SK-N-DZ (cell line): Measurements from ENCODE around the gene YWHAQ.

Experiments
- DNase-seq: peaks from one replicate; pipeline ENCODE4 v3.0.0-alpha.2; 2015; ENCODE audit warnings: low spot score

Gene YWHAQ

GRCh38 chr2:9655441-9656269 lies 24.9 kb upstream of the YWHAQ start:
- no peak for DNase-seq

DNA sequence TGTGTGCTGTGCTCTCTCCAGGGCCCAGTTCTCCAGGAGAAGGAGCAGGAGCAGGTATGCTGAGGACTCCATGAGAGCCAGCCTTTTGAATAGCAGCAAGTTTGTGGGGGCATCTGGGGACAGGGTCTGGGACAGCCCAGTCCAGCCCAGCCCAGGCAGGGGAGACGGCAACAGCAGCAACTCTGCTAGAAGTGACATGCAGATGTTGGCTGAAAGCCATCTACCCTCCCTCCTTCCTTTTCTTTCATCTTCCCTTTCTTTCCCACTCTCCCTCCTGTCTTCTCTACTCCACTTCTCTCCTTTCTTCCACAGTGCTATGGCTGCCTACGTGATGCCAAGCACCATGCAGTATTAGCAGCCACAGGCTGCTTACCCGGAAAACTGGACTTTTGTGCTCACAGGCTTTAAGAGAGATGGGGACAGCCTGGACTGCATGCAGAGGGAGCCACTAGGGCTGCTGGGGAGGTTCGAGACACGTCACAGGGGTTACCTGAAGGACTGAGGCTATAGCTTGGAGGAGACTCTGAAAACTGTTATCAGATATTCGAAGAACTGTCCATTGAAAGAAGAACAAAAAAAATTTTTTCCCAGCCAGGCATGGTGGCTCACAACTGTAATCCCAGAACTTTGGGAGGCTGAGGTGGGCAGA lies 23.8 kb upstream of the YWHAQ start:
- DNase-seq: no peak

DNA sequence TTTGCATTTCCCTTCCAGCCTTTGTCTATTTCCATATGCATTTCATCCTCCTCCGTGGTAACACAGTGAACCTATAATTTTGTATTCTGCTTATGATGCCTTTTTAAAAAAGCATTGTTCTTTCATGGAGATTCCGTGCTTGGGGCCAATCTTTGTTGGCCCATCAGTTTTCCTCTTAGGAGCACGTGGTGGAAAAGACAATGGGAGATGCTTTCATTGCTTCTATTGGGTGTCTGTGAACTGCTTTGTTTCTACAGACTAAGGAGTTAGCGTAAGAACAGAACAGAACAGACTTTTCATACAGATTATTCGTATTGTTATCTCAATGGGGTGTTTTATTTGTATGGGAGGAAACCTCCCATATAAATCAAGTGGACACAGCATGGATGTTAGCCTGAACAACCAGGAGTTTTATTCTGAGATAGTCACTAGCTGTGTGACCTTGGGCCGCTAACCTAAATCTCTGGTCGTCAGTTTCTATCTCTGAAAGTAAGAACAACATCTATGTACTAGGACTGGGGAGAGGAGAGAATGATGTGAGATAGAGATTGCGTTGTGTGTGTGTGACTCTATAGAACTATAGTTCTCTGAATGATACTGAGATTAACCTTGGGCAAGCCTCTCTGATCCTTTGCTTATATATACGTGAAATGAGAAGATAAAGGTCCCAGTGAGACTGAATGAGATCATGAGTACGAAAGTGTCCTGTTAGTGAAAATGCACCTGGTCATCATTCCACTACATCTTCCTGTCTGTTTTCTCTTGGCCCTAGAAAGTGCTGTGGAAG lies 22.9 kb upstream of the YWHAQ start:
- DNase-seq: no peak

DNA sequence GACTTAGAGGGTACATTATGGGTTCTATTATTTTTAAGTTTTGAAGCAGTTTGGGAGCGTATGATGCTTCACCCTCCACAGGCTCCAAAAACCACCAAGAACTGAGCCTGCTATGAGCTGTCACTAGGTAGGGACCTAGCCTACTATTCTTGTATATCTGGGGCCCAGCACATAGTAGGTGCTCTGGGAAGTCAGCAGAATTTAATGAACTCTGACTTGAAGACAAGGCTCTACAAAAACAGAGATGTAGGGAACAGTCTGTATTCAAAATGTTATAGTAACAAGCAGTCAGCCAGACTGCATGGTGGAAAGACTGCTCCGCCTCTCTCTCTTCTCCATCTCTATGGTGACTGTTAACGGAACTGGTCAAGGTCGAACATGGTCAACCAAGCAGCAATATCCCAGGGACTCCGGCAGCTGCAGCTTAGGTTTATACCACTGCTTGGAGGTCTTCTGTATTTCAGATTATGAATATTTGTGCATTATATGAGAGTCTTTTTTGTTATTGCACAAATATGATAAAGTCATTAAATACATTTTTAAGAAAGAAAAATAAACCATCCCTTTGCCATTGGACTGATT lies 22.2 kb upstream of the YWHAQ start:
- DNase-seq: no peak

DNA sequence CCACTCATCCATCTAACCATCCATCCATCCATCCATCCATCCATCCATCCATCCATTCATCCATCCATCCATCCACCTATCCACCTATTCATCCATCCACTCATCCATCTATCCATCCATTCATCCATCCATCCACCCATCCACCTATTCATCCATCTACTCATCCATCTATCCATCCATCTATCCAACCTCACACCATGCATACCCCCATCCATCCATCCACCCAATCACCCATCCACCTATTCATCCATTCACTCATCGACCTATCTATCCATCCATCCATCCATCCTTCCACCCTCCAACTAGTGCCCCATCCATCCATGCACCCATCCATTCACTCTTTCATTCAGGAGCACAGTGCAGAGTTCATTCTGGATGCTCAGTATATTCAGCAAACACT lies 21.5 kb upstream of the YWHAQ start:
- DNase-seq: no peak

DNA sequence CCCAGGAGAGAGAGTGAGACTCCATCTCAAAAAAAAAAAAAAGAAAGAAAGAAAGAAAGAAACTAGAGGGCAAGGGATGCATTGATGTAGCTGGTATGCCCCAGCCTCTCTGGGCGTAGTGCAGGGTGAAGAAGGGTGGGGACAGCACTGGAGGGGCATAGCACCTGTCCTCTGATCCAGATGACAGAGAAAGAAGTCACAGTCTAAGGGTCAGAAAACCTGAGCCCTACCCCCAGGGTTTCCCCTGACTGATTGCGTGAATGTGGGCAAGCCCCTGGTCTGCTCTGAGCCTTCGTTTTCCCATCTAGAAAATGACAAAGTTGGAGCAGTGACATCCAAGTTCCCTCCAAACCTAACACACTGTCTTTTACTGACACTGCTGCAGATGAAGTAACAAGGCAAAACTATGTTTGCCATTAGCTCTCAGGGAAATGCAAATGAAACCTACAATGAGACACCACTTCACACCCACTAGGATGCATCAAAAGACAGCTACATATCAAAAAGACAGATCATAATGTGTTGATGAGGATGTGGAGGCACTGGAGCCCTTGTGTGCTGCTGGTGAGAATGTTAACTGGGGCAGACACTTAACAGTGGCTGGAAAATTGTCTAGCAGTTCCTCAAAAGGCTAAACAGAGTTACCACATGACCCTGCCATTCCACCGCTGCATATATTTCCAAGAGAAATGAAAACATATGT lies 19.5 kb upstream of the YWHAQ start:
- DNase-seq: no peak

DNA sequence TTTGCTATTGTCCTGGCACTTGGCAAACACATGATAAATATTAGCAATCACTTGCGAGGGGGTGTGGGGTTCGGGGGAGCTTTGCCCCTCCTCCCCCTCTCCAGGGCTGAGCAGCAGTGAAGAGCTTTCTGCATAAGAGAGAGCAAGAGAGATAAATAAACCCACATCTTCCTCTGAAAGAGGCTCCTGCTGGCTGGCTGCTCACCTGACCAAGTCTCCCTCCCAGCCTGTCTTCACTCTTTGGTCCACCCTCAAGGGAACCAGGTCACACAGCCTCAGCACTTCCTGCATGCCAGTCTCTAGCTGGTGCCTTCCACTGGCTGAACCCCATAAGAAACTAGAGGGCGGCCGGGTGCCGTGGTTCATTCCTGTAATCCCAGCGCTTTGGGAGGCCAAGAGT lies 18.5 kb upstream of the YWHAQ start:
- DNase-seq: no peak

GRCh38 chr2:9648821-9649220 lies 18.0 kb upstream of the YWHAQ start:
- DNase-seq: no peak

DNA sequence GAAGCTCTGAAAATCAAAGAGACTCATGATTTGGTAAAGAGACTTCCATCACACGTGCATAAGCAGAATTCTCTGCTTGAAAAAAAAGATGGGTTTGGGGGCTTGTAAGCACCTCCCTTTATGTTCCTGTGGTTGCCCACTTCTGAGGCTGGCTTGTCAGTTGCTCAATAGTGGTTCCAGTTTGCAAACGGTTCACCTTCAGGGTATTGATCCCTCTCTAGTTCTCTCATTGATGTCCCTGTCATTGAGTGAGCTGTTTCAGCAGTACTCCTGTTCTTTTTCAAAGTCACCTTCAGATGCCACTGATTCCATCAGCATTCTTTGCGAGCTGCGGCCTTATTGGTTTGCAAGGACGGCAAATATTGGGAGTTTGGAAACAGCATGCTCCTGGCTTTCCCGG lies 17.1 kb upstream of the YWHAQ start:
- no peak for DNase-seq

DNA sequence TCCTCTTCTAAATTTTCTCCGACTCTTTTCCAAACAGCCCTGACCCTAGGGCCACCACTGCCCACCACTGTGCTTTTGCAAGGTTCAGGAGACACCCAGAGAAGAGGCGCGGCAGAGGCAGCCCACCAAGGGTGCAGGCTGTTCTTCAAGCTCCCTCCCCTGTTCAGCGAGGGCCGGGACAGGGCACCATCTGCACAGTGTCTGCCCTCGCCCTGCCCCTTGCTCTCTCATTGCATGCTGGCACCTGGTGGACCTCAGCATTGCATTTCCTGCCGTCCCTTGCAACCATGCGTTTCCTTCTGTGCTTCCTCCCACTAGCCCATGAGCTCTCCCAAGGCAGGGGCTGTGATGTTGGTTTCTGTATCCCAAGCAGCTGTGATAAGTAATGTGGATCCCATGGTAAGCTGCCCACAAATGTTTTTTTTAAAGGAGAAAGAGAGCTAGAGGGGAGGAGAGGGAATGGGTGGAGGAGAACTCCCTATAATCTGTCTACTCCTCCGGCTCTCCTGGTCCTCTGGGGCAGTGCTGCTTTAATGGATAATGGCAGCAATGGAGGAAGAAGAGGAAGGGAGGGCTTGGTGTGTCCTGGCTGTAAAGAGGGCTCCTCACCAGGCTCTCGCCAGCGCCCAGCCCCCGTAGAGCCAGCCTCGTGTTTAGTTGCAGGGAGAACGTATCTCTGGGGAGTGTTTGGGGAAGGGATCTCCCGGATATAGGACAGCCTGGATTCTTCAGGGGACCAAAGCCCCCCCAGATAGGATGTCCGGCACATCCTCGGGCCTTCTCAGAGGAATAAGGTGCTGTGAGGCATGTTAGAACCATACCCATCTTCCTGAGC lies 15.6 kb upstream of the YWHAQ start:
- DNase-seq: no peak

- no peak for DNase-seq
Observed at GRCh38 chr2:9644603-9645002, 13.8 kb upstream of the YWHAQ start.

DNA sequence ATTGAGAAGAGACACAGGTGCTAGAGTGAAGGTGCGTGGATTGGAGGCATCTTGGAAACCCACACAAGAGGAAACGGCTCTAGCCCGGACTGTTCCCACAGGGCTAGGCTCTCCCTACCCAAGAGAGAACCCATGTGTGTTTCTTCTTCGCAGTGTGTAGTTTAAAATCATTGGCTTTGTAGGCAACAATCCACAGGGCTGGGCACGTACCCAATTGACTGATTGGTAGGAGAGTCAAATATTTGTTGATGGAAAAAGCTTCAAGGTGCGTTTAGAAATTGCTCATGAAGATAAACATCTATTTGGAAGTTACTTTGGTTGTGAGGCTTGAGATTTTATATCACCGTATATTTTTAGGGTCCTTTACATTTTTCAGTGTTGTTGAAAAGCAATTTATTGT lies 13.2 kb upstream of the YWHAQ start:
- DNase-seq: no peak

- DNase-seq: no peak
Observed at GRCh38 chr2:9641641-9642040, 10.8 kb upstream of the YWHAQ start.

DNA sequence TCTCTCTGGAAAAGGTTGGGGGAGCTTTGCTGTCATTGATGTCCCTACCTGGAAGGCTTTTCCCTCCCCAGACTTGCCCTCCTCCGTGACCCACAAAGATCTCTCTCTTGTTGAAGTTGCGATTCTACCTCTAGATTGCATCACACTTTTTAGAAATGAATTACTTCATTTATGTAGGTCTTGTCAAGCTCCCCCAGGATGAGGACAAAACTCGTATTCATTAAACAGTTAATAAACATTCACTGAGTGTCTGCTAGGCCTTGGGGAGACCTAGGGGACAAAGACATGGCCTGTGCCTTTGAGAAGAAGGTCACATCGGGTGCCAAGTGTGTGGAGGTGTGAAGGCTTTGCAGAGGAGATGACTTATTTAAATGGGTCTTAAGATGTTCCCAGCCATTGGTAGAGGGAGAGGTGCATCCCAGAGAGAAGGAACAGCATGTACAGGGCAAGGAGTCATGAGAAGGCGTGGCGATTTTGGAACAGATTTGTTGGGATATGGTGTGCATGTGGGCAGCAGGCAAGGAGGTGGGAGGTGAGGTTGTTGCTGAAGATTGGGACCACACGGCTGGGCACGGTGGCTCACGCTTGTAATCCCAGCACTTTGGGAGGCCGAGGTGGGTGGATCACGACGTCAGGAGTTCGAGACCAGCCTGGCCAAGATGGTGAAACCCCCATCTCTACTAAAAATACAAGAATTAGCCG lies 9.8 kb upstream of the YWHAQ start:
- no peak for DNase-seq

GRCh38 chr2:9639740-9640343 lies 9.0 kb upstream of the YWHAQ start:
- DNase-seq: no peak

DNA sequence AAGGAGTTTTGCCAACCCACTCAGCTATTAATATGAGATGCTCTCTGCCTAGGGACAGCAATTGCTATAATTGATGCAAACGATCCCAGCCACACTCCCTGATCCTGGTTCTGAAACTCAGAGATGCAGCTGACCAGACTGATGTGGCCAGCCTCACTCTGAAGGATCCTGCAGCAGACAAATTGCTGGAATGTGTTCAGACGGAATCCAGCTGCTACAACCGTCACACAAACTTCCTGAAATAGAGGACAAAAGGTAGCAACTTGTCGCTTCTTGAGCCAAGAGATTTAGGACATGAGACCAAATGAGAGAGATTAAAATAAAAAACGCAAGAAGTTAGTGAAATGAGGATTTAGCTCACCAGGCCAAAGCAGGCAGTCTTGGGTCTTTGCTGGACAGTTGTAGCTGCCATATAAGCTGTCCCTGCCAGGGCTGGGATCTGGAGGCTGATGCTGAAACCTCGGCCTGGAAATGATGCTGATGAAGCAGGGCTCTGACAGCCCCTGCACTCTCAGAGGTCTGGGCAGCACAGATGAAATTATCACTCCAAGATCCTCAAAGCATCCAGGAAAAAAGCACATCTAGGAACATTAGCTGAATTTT lies 8.3 kb upstream of the YWHAQ start:
- no peak for DNase-seq

DNA sequence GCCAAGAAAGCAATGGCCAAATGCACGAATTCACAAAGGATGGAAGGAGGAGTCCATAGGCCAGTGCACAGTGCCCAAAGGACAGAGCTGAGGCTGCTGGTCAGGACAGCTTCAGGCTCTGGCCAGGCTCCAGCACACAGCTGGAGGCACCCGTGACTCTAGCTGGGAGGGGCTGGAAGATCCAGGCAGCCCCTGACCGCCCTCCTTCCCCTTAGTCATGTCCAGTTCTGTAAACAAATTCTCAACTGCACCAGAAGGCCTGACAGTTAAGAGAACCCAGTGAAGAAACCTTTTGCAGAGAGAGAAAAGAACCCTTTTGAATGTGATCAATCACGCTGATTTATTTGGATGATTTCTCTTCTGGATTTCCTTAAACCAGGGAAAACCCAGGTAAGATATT lies 7.7 kb upstream of the YWHAQ start:
- DNase-seq: no peak

DNA sequence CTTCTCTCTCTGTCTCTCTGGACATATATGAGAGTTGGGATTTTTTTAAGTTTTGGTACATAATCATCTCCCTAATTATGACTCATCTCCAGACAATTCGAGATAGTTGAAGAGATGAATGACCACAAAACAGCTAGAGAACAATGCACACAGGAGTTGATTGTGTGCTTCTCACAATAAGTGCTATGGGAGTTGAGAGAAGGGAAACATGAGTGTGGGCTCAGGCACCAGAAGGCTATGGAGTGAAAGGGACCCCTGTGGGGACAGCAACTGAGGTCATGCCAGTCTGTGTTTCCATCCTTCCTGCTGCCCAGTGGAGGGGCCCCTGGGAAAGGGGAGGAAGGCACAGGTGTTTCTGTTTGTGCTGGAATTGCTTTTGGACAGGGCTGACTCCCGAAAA lies 6.5 kb upstream of the YWHAQ start:
- DNase-seq: no peak

GRCh38 chr2:9634133-9634532 lies 3.3 kb upstream of the YWHAQ start:
- no peak for DNase-seq
